ENCODE measurements around the gene GPC5.

- TF ChIP-seq CTCF (IDR thresholded peaks at IDR 0.05) (no peak), POLR2AphosphoS5 (IDR thresholded peaks at IDR 0.05; ENCODE audit: low read depth, low read length) (no peak), REST (IDR thresholded peaks at IDR 0.05; ENCODE audit: insufficient read depth in 1 of 2, low read depth in 2 of 2, low read length in 1 of 2) (no peak), SIN3A (IDR thresholded peaks at IDR 0.05; ENCODE audit: borderline replicate concordance, insufficient read depth, low read depth, low read length) (no peak)
Measured at GRCh38 chr13:92012787-92013186, 614.4 kb downstream of the GPC5 start.
